Measurements from ENCODE around the gene TNS2. TPM values are rescaled to one million over a fixed set of nuclear protein-coding genes. Genes with fewer than 3 reads are reported as not detected.

The TNS2 gene, protein sequence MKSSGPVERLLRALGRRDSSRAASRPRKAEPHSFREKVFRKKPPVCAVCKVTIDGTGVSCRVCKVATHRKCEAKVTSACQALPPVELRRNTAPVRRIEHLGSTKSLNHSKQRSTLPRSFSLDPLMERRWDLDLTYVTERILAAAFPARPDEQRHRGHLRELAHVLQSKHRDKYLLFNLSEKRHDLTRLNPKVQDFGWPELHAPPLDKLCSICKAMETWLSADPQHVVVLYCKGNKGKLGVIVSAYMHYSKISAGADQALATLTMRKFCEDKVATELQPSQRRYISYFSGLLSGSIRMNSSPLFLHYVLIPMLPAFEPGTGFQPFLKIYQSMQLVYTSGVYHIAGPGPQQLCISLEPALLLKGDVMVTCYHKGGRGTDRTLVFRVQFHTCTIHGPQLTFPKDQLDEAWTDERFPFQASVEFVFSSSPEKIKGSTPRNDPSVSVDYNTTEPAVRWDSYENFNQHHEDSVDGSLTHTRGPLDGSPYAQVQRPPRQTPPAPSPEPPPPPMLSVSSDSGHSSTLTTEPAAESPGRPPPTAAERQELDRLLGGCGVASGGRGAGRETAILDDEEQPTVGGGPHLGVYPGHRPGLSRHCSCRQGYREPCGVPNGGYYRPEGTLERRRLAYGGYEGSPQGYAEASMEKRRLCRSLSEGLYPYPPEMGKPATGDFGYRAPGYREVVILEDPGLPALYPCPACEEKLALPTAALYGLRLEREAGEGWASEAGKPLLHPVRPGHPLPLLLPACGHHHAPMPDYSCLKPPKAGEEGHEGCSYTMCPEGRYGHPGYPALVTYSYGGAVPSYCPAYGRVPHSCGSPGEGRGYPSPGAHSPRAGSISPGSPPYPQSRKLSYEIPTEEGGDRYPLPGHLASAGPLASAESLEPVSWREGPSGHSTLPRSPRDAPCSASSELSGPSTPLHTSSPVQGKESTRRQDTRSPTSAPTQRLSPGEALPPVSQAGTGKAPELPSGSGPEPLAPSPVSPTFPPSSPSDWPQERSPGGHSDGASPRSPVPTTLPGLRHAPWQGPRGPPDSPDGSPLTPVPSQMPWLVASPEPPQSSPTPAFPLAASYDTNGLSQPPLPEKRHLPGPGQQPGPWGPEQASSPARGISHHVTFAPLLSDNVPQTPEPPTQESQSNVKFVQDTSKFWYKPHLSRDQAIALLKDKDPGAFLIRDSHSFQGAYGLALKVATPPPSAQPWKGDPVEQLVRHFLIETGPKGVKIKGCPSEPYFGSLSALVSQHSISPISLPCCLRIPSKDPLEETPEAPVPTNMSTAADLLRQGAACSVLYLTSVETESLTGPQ (N-terminal part only)
- total RNA-seq (0.24 and 1.3 TPM in 2 replicates), polyA plus RNA-seq (0.32 and 0.60 TPM in 2 replicates), polyA minus RNA-seq (0.93 TPM in 1 of 2 replicates, not detected in the other)
- total RNA-seq (2013), result 0.96 TPM

DNA sequence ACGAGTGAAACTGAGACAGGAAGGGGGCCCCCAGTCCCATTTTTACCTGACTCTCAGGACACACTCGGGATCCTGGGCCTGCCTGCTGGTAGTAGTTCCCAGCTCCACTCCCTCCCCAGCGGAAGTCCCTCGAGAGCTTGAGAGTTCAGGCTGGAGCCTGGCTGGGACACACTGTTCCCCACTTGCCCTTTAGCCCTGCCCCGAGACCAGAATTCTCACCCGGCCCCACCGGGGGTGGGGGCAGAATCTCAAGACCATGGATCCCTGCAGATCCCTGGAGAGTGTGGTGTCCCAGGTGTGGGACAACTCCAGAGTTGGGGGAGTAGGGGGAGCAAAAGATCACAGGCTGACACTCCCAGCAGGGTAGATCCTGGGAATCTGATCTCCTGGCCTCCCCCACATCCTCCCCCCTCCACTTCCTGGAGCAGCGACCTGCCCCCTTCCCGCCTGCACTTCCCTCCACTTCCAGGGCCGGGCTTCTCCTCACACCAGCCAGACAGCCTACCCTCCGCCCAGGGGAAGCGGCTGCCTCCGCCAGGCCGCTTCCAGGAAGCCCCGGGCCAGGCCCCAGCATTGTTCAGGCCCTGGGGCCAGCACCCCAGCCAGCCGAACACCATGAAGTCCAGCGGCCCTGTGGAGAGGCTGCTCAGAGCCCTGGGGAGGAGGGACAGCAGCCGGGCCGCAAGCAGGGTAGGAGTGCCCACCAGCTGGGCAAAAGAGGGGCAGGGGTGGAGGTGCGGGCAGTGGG, at the start of gene TNS2:
Gene TNS2, plus strand, starts transcription at position 495 of the 748 bp plus-strand sequence. Its CDS starts 121 bp downstream, at position 616.
- no peak within 1 kb of the TSS for H3K9ac ChIP-seq (ENCODE audit: low read length)
- H2AFZ ChIP-seq (ENCODE audit: insufficient read depth, low read depth, low read length, poor library complexity, severe bottlenecking), result no peak within 1 kb of the TSS
- H3K27me3 ChIP-seq (replicated peaks in 1 of 4; ENCODE audit: control extremely low read depth in 1 of 4, control insufficient read depth in 3 of 4, insufficient read depth in 4 of 4, low read length in 3 of 4), result peaks cover 0 to 2% (median 0%) of the 10 kb centered on the region in 4 experiments
- H3K4me1 ChIP-seq (ENCODE audit: control insufficient read depth in 2 of 2, insufficient read depth in 2 of 2, low read length in 2 of 2), result peaks cover 19 to 29% of the 10 kb centered on the region in 2 donors
- H3K9me3 ChIP-seq (ENCODE audit: control extremely low read depth in 1 of 3, control insufficient read depth in 2 of 3, insufficient read depth in 1 of 3, low read length in 2 of 3), result no peaks in the 10 kb centered on the region
- no peaks in the 10 kb centered on the region for H3K36me3 ChIP-seq (replicated peaks in 1 of 2; ENCODE audit: control extremely low read depth in 1 of 2, control insufficient read depth in 1 of 2, extremely low read depth in 1 of 2, insufficient read depth in 2 of 2, low read length in 1 of 2)
- H3K4me3 ChIP-seq (ENCODE audit: control extremely low read depth in 1 of 5, extremely low read depth in 1 of 5, insufficient read depth in 1 of 5, low read depth in 2 of 5, low read length in 4 of 5), result no peak within 1 kb of the TSS
- no peak for TF ChIP-seq EZH2 (IDR thresholded peaks at IDR 0.05; ENCODE audit: borderline replicate concordance, insufficient read depth, low read depth, low read length, poor library complexity, severe bottlenecking)
- TF ChIP-seq, protein P1, sequence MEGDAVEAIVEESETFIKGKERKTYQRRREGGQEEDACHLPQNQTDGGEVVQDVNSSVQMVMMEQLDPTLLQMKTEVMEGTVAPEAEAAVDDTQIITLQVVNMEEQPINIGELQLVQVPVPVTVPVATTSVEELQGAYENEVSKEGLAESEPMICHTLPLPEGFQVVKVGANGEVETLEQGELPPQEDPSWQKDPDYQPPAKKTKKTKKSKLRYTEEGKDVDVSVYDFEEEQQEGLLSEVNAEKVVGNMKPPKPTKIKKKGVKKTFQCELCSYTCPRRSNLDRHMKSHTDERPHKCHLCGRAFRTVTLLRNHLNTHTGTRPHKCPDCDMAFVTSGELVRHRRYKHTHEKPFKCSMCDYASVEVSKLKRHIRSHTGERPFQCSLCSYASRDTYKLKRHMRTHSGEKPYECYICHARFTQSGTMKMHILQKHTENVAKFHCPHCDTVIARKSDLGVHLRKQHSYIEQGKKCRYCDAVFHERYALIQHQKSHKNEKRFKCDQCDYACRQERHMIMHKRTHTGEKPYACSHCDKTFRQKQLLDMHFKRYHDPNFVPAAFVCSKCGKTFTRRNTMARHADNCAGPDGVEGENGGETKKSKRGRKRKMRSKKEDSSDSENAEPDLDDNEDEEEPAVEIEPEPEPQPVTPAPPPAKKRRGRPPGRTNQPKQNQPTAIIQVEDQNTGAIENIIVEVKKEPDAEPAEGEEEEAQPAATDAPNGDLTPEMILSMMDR (IDR thresholded peaks at IDR 0.05), result no peak
- ATAC-seq (ENCODE audit: low read depth) (no peak), DNase-seq (no peak)
- WGBS (ENCODE audit: insufficient coverage), result 75% methylated on average over 16 of the region's 20 CpGs
- no peaks in the 10 kb centered on the region for H4K20me1 ChIP-seq (ENCODE audit: control insufficient read depth, insufficient read depth, low read length, poor library complexity, severe bottlenecking)
- H3K27ac Mint-ChIP-seq, result no peak within 1 kb of the TSS
- peak within 1 kb of the TSS; percentile 32 for H3K4me3 Mint-ChIP-seq
- ChIA-PET POLR2A (no interaction called here), CTCF (interaction anchor here (3.2 kb wide), 1 partner anchor 16 kb away, joined by 17 read pairs; no protein-coding TSS in a partner anchor)
- H3K4me2 ChIP-seq (replicated peaks; ENCODE audit: low read depth, low read length, poor library complexity, severe bottlenecking), result no peak within 1 kb of the TSS
- H3K9me3 Mint-ChIP-seq (ENCODE audit: insufficient read depth), result no peaks in the 10 kb centered on the region
- peaks cover 18% of the 10 kb centered on the region for H3K4me1 Mint-ChIP-seq
- no peak within 1 kb of the TSS for H3K27ac ChIP-seq (ENCODE audit: low read length in 2 of 2)
- intact Hi-C loops (cut with micrococcal nuclease), result loop anchor here (5.0 kb wide), 2 partner anchors 48 to 393 kb away; partner anchors contain the start of genes IGFBP6 and PRR13
- H3K79me2 ChIP-seq (ENCODE audit: control insufficient read depth, insufficient read depth, low read length), result no peaks in the 10 kb centered on the region
- no peaks in the 10 kb centered on the region for H3K27me3 Mint-ChIP-seq
